PFSK-1 (cell line): ENCODE results near the gene FSCN2.

ENCODE experiments used
- FOXP2 ChIP-seq: optimal IDR thresholded peaks from 2 replicates; pipeline ENCODE3; 2011; ENCODE audit warnings: borderline replicate concordance, control low read depth, inconsistent platforms; ENCODE audit not compliant: insufficient read depth; ENCODE audit errors: extremely low read length, extremely low read depth
- POLR2AphosphoS5 ChIP-seq: IDR thresholded peaks from 2 replicates; pipeline ENCODE4 v1.6.1; 2012; ENCODE audit warnings: low read depth, mild to moderate bottlenecking, control low read depth, low read length, moderate library complexity
- TAF1 ChIP-seq: IDR thresholded peaks from 2 replicates; pipeline ENCODE4 v1.6.1; 2012; ENCODE audit warnings: low read length, control low read depth, borderline replicate concordance; ENCODE audit not compliant: insufficient read depth

GRCh38 chr17:81567191-81567590, 39.0 kb downstream of the FSCN2 start:
- TF ChIP-seq FOXP2 = no peak
- TF ChIP-seq POLR2AphosphoS5 = no peak
- TF ChIP-seq TAF1 = no peak
